ENCODE results near the gene CCDC27.

GRCh38 chr1:3702528-3702927 is 49.7 kb upstream of the CCDC27 start:
- TF ChIP-seq CTCF (IDR thresholded peaks at IDR 0.05), result no peak
- TF ChIP-seq POLR2A (IDR thresholded peaks at IDR 0.05), result no peak
